ENCODE measurements around the gene NKX6-2. TPM values are rescaled to one million over a fixed set of nuclear protein-coding genes. Genes with fewer than 3 reads are reported as not detected.

The NKX6-2 gene
- total RNA-seq, 4 donors from 2014 or later = not detected

DNA sequence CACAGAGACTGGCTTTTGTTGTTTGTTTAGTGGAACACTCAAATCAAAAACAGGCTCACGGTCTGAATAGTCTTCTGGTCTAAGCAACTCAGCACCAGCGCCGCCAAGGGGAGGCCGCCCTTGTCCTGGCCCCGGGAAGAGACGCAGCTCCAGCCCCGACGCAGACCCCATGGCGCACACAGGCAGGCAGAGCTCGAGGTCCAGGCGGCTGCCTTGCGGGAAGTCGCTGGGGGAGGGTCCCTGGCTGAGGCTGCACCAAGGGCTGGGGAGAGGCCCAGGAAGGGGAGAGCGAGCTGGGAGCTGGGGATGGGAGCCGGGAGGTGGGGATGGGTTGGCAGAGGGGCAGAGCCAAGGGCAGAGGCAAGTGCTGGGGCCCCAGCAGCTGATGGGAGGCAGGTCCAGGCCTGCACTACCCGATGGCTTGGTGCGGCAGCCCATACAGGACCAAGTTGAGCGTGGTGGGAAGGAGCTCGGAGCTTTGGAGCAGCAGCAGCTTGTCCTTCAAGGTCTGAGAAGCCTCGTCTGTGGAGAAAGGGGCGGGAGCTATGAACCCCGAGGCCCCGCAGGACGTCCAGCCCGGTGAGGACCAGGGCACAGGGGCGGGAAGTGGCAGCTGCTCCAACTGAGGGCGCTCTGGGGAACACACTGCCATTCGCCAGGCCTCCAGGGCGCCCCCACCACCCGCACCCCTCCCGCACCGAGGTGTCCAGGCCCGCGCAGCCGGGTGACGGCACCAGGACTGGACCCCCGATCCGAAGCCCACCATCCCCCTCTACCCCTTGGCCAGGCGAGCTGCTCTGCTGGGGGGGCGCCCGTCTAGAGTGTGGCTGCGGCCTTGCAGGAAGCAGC, 22.7 kb upstream of the NKX6-2 start:
- TF ChIP-seq, protein P1, sequence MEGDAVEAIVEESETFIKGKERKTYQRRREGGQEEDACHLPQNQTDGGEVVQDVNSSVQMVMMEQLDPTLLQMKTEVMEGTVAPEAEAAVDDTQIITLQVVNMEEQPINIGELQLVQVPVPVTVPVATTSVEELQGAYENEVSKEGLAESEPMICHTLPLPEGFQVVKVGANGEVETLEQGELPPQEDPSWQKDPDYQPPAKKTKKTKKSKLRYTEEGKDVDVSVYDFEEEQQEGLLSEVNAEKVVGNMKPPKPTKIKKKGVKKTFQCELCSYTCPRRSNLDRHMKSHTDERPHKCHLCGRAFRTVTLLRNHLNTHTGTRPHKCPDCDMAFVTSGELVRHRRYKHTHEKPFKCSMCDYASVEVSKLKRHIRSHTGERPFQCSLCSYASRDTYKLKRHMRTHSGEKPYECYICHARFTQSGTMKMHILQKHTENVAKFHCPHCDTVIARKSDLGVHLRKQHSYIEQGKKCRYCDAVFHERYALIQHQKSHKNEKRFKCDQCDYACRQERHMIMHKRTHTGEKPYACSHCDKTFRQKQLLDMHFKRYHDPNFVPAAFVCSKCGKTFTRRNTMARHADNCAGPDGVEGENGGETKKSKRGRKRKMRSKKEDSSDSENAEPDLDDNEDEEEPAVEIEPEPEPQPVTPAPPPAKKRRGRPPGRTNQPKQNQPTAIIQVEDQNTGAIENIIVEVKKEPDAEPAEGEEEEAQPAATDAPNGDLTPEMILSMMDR (IDR thresholded peaks at IDR 0.05) = no peak
- peak; percentile 48 to 74 for DNase-seq (ENCODE audit: low spot score in 2 of 2)
- H3K36me3 ChIP-seq = no peaks in the 10 kb centered on the region
- WGBS = 38% methylated on average over 27 of the region's 42 CpGs
- H3K9me3 ChIP-seq = no peaks in the 10 kb centered on the region
- peaks cover 67% of the 10 kb centered on the region for H3K27me3 ChIP-seq
- H3K4me1 ChIP-seq = no peaks in the 10 kb centered on the region
- no peak overlapping the region for H3K27ac ChIP-seq
- no peak overlapping the region for H3K4me3 ChIP-seq

DNA sequence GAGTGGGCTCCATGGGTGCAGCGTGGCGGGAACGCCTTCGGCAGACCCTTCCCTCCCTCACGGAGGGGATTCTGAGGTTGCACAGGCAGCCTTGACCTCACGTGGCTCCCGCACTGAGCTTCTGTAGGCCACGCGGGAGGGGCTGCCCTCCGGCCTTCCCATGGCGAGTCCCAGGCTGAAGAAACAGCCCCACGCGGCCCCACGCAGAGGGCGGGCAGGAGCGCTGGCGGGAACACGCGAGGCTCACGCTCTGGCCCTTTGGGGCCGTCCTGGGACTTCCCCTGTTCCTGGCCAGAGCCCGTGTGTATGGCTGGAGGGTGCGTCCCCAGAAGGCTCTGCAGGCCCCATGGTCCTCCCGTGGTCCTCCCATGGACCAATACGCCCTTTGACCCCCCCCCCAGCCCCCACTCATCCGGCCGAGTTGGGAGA, 21.7 kb upstream of the NKX6-2 start:
- peaks cover 65% of the 10 kb centered on the region for H3K27me3 ChIP-seq

DNA sequence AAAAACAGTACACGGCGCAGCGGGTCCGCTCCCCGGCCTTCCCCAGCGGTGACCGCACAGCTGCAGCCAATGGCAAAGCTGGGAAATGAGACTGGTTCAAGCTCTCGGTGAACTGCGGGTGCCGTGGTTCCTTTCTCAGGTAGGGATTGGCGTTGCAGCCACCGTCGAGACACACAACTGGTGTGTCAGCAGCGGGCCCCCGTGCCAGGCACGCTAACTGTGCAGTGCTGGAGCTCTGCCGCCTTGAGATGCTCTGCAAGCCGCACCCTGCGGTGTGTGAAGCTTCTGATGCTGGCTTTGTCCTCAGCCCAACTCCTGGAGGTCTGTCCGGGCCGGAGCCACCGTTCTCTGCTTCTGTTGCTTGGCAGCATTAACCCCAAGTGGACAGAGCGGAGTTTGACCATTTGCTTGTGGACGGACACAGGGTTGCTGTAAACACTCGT, 20.6 kb upstream of the NKX6-2 start:
- TF ChIP-seq EP300 (IDR thresholded peaks at IDR 0.05) (no peak), POLR2AphosphoS5 (IDR thresholded peaks at IDR 0.05) (no peak), POLR2A (IDR thresholded peaks at IDR 0.05) (no peak)
- TF ChIP-seq, protein P1 (IDR thresholded peaks at IDR 0.05) = no peak
- Histone ChIP-seq H3K36me3 (no peaks in the 10 kb centered on the region), H3K4me3 (no peak overlapping the region), H3K4me1 (no peaks in the 10 kb centered on the region), H3K9me3 (no peaks in the 10 kb centered on the region), H3K27ac (no peak overlapping the region), H3K27me3 (peaks cover 59% of the 10 kb centered on the region)
- 69% methylated on average over 20 of the region's 25 CpGs for WGBS
- DNase-seq (ENCODE audit: low spot score in 2 of 2) = peak; percentile 46 to 77

More for the DNA sequence above, 21.7 kb upstream of the NKX6-2 start:
- Histone ChIP-seq H3K36me3 (no peaks in the 10 kb centered on the region), H3K9me3 (no peaks in the 10 kb centered on the region), H3K27ac (no peak overlapping the region), H3K4me1 (no peaks in the 10 kb centered on the region), H3K4me3 (no peak overlapping the region)
- peak; percentile 46 to 73 for DNase-seq (ENCODE audit: low spot score in 2 of 2)
- TF ChIP-seq EP300 (IDR thresholded peaks at IDR 0.05) = no peak
- no peak for TF ChIP-seq POLR2AphosphoS5 (IDR thresholded peaks at IDR 0.05)
- TF ChIP-seq, protein P1 (IDR thresholded peaks at IDR 0.05) = no peak
- no peak for TF ChIP-seq POLR2A (IDR thresholded peaks at IDR 0.05)
- WGBS = no CpG with 5 or more reads among the region's 27 CpGs

DNA sequence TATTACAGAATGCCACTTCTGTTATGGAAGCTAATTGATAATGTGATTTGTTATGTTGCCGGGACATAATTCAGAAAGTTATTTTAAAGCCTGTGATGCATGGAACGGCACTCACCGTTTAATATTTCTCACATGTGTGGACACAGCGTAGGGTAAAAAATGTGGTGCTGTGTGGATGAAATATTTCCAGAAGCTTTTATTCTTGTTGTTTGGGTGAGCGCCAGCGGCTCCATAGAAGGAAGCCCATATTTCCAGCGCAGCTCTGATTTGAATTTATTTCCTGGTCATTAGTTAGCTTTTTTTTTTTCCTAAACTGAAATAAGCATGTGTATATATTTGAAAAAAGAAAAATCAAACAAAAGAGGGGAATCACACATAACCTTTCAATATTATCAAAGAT, 20.2 kb upstream of the NKX6-2 start:
- Histone ChIP-seq H3K27ac (no peak overlapping the region), H3K27me3 (peaks cover 56% of the 10 kb centered on the region), H3K36me3 (no peaks in the 10 kb centered on the region), H3K9me3 (no peaks in the 10 kb centered on the region), H3K4me1 (no peaks in the 10 kb centered on the region), H3K4me3 (no peak overlapping the region)
- no peak for TF ChIP-seq POLR2A (IDR thresholded peaks at IDR 0.05)
- TF ChIP-seq, protein P1 (IDR thresholded peaks at IDR 0.05) = no peak
- TF ChIP-seq POLR2AphosphoS5 (IDR thresholded peaks at IDR 0.05) = no peak
- TF ChIP-seq EP300 (IDR thresholded peaks at IDR 0.05) = no peak
- no peak for DNase-seq (ENCODE audit: low spot score in 2 of 2)
- WGBS = 35% methylated on average over 7 of the region's 7 CpGs

DNA sequence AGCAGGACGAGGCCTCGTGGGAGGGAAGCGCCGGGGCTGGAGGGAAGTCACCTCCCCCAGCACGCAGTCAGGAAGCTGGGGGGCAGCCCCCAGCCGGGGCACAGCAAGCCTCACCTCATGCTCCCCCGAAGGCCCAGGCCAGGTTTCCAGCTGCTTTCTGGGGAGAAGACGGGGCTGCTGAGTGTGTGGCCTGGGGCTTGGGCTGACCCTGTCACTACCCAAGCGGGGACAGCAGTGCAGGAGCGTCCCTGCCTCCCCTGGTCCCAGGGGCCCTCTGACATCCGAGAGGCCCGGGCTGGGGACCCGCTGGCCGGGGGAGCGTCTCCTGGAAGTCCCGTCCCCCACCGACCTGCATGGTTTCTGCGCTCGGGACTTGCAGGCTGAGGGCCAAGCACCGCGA, 19.7 kb upstream of the NKX6-2 start:
- DNase-seq (ENCODE audit: low spot score in 2 of 2) = peak in 1 of 2 donors; percentile 36
- no peak for TF ChIP-seq POLR2AphosphoS5 (IDR thresholded peaks at IDR 0.05)
- no peak for TF ChIP-seq POLR2A (IDR thresholded peaks at IDR 0.05)
- no peak for TF ChIP-seq EP300 (IDR thresholded peaks at IDR 0.05)
- TF ChIP-seq, protein P1 (IDR thresholded peaks at IDR 0.05) = no peak
- no peak overlapping the region for H3K27ac ChIP-seq

More for the DNA sequence above, 19.7 kb upstream of the NKX6-2 start:
- no peak overlapping the region for H3K4me3 ChIP-seq
- H3K36me3 ChIP-seq = no peaks in the 10 kb centered on the region
- peaks cover 50% of the 10 kb centered on the region for H3K27me3 ChIP-seq
- H3K4me1 ChIP-seq = no peaks in the 10 kb centered on the region
- WGBS = 47% methylated on average over 14 of the region's 21 CpGs
- H3K9me3 ChIP-seq = no peaks in the 10 kb centered on the region

Data from suprapubic skin (tissue), 4 donors.